PC-3 (cell line): Measurements from ENCODE around the gene TMEM178B. TPM values are rescaled to one million over a fixed set of nuclear protein-coding genes. Genes with fewer than 3 reads are reported as not detected.

Experiments
- ATAC-seq: fragments of 200-7000 bp; cut with Tn5 transposase; 2 replicates; pipeline ENCODE4 v1.9.1; 2020; ENCODE audit warnings: mild to moderate bottlenecking, moderate library complexity
- BruUV-seq: library from RNA; stranded (reverse); fragments of 400-500 nt; replicated peaks from 2 replicates; lab custom pipeline; 2021; lab: Mats Ljungman, UMichigan
- CTCF ChIA-PET: fragments of 300-600 bp; sonication (Branson Sonifier 250); formaldehyde crosslinking; loops from one replicate; lab custom pipeline; 2022; ENCODE audit warnings: antibody characterized with exemption; lab: Charles Lee
- POLR2A ChIA-PET: fragments of 300-600 bp; sonication (Branson Sonifier 250); formaldehyde crosslinking; loops from one replicate; lab custom pipeline; 2022; ENCODE audit warnings: antibody characterized with exemption; ENCODE audit not compliant: unreplicated experiment; lab: Charles Lee
- DNase-seq: peaks from one replicate; pipeline ENCODE4 v3.0.0-alpha.2; 2015
- H2AFZ ChIP-seq: fragments of 300-600 bp; sonication (generic); 2 replicates; pipeline ENCODE4 v1.6.0; 2016; ENCODE audit warnings: antibody characterized with exemption, low read length
- H3F3A ChIP-seq: fragments of 300-600 bp; sonication (generic); one replicate; pipeline ENCODE4 v1.6.0; 2017; ENCODE audit warnings: antibody characterized with exemption, low read length, control low read depth, mild to moderate bottlenecking; ENCODE audit not compliant: unreplicated experiment
- H3K27ac ChIP-seq: fragments of 300-600 bp; sonication (generic); 2 replicates; pipeline ENCODE4 v1.5.1; 2016; ENCODE audit warnings: mild to moderate bottlenecking, low read length
- H3K27me3 ChIP-seq: fragments of 300-600 bp; sonication (generic); 2 replicates; pipeline ENCODE4 v1.6.1; 2016; ENCODE audit warnings: low read length, mixed read lengths
- H3K36me3 ChIP-seq: fragments of 300-600 bp; sonication (generic); 2 replicates; pipeline ENCODE4 v1.6.1; 2016; ENCODE audit warnings: low read depth, mixed run types, low read length, mixed read lengths
- H3K4me1 ChIP-seq: fragments of 300-600 bp; sonication (generic); 2 replicates; pipeline ENCODE4 v1.5.1; 2016; ENCODE audit warnings: low read length; ENCODE audit not compliant: insufficient read depth
- H3K4me2 ChIP-seq: fragments of 300-600 bp; sonication (generic); 2 replicates; pipeline ENCODE4 v1.6.0; 2016; ENCODE audit warnings: low read length
- H3K4me3 ChIP-seq: fragments of 300-600 bp; sonication (generic); 2 replicates; pipeline ENCODE4 v1.5.1; 2016; ENCODE audit warnings: mild to moderate bottlenecking, low read length, mixed read lengths
- H3K79me2 ChIP-seq: fragments of 300-600 bp; sonication (generic); 2 replicates; pipeline ENCODE4 v1.6.1; 2017; ENCODE audit warnings: low read length, mixed read lengths
- H3K9ac ChIP-seq: fragments of 300-600 bp; sonication (generic); 2 replicates; pipeline ENCODE4 v1.6.0; 2016; ENCODE audit warnings: mild to moderate bottlenecking, low read length
- H3K9me2 ChIP-seq: fragments of 300-600 bp; sonication (generic); replicated peaks from 2 replicates; pipeline ENCODE4 v1.6.1; 2016; ENCODE audit warnings: mixed run types, low read length, mixed read lengths
- H3K9me3 ChIP-seq: fragments of 300-600 bp; sonication (generic); 2 replicates; pipeline ENCODE4 v1.6.1; 2016; ENCODE audit warnings: low read length, mixed read lengths
- H4K20me1 ChIP-seq: fragments of 300-600 bp; sonication (generic); 2 replicates; pipeline ENCODE4 v1.6.1; 2016; ENCODE audit warnings: low read length, mixed read lengths
- EZH2 ChIP-seq: fragments of 300-600 bp; sonication (generic); IDR thresholded peaks from one replicate; pipeline ENCODE4 v1.6.1; 2017; ENCODE audit warnings: antibody characterized with exemption, mild to moderate bottlenecking, low read length; ENCODE audit not compliant: unreplicated experiment
- EZH2phosphoT487 ChIP-seq: fragments of 300-600 bp; sonication (generic); IDR thresholded peaks from 2 replicates; pipeline ENCODE4 v1.6.1; 2018; ENCODE audit warnings: mild to moderate bottlenecking, antibody characterized with exemption, low read length, borderline replicate concordance
- intact Hi-C: fragments of 100-400 bp; cut with micrococcal nuclease; formaldehyde crosslinking; loops from 2 replicates; pipeline ENCODE4 v1.9.0; 2023
- total RNA-seq: library from RNA; depleted of rRNA; stranded (reverse); fragments of >200 nt; gene quantifications from 2 replicates; pipeline ENCODE4 v1.2.3, GENCODE V29; 2014
- TF ChIP-seq, protein P1 (sequence below): fragments of 300-600 bp; sonication (generic); conservative IDR thresholded peaks from 2 replicates; pipeline ENCODE4 v1.5.1; 2017; ENCODE audit warnings: antibody characterized with exemption, low read depth, mild to moderate bottlenecking, low read length

The TMEM178B gene
- total RNA-seq, 1 experiment from 2014 or later, result 0.29 TPM

DNA sequence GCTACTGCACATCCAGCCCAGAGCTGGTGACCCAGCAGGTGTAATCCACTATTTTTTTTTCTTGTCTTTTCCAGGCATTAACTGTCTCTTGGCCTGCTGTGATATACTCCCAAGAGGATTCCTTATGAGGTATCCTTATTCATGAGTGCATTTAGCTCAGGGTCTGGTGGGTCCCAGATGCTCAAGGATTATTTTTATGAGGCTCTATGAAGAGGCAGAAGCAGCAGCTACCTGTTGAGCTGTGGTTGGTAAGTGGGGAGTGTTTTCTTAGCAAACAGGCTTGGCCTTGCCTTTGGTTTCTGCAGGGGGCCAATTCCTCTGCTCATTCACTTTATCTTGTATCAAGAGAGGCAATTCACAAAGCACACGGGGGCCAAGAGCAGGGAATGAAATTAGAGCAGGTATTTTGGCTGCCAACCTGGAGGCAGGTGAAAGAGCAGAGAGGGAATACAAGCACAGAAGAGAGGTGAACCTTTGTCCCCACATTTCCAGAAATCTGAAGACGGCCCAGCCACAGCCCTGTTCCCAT is 221.6 kb downstream of the TMEM178B start:
- Histone ChIP-seq H3K4me2 (no peak overlapping the region), H3K79me2 (no peaks in the 10 kb centered on the region), H3K9me2 (no peaks in the 10 kb centered on the region), H3K4me3 (no peak overlapping the region), H3K27ac (no peak overlapping the region), H3K4me1 (no peaks in the 10 kb centered on the region), H3K27me3 (peaks cover 18% of the 10 kb centered on the region; the same call in 1 of the 2 replicates), H3F3A (no peaks in the 10 kb centered on the region), H2AFZ (no peak overlapping the region), H3K36me3 (no peaks in the 10 kb centered on the region), H4K20me1 (no peaks in the 10 kb centered on the region), H3K9me3 (no peaks in the 10 kb centered on the region), H3K9ac (no peak overlapping the region)
- no TSS peak for BruUV-seq
- ATAC-seq, result no peak
- ChIA-PET CTCF (no interaction called here), POLR2A (no interaction called here)
- no peak for DNase-seq
- intact Hi-C loops, result no loop called here
- no peak for TF ChIP-seq EZH2
- no peak for TF ChIP-seq EZH2phosphoT487
- TF ChIP-seq, protein P1, sequence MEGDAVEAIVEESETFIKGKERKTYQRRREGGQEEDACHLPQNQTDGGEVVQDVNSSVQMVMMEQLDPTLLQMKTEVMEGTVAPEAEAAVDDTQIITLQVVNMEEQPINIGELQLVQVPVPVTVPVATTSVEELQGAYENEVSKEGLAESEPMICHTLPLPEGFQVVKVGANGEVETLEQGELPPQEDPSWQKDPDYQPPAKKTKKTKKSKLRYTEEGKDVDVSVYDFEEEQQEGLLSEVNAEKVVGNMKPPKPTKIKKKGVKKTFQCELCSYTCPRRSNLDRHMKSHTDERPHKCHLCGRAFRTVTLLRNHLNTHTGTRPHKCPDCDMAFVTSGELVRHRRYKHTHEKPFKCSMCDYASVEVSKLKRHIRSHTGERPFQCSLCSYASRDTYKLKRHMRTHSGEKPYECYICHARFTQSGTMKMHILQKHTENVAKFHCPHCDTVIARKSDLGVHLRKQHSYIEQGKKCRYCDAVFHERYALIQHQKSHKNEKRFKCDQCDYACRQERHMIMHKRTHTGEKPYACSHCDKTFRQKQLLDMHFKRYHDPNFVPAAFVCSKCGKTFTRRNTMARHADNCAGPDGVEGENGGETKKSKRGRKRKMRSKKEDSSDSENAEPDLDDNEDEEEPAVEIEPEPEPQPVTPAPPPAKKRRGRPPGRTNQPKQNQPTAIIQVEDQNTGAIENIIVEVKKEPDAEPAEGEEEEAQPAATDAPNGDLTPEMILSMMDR, result no peak

DNA sequence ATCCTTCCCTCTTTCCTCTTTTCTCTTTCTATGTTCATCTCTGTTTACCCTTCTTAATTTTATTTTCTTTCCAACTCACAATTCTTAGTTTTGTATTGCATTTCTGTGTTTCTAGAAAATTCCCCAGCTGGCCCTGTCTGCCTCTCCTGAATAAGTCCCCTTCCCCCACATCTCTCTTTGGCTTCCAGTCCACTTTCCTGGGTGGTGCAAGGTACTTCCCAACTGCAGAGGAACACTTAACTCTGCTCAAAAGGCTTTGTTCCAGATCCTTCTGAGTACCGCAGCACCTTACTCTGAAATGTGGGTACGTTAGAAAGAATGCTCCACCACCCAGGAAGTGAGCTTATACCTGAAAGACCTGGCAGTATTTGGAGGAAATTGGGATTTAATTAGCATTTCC is 227.0 kb downstream of the TMEM178B start:
- Histone ChIP-seq H4K20me1 (no peaks in the 10 kb centered on the region), H3K79me2 (no peaks in the 10 kb centered on the region), H3F3A (no peaks in the 10 kb centered on the region), H3K9me2 (no peaks in the 10 kb centered on the region), H3K27me3 (no peaks in the 10 kb centered on the region), H3K9ac (no peak overlapping the region), H3K27ac (no peak overlapping the region), H3K36me3 (no peaks in the 10 kb centered on the region), H3K4me3 (no peak overlapping the region), H3K9me3 (no peaks in the 10 kb centered on the region), H3K4me1 (no peaks in the 10 kb centered on the region), H3K4me2 (no peak overlapping the region), H2AFZ (no peak overlapping the region)
- CTCF ChIA-PET, result no interaction called here
- POLR2A ChIA-PET, result no interaction called here
- no peak for TF ChIP-seq EZH2phosphoT487
- TF ChIP-seq EZH2, result no peak
- TF ChIP-seq, protein P1, result no peak
- BruUV-seq, result no TSS peak
- DNase-seq (no peak), ATAC-seq (no peak)
- intact Hi-C loops, result no loop called here

DNA sequence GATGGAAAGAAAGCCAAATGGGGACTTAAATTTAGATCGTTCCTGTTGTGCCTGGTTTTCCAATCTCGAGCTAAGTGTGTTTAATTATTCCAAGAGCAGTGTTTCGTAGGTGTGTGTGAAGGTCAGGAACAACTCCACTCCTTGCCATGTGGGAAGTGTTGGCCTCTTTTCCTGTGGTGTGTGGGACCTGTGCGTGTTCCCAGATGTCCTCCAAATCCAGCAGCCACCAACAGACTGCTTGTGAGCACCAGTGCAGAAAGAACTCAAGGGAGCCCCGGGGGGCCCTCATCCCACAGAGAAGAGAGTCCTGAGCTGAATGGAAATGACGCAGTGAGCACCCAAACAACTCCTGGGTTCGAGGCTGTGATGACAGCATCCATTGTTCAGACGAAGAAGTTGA is 227.7 kb downstream of the TMEM178B start:
- ATAC-seq (no peak), DNase-seq (no peak)
- ChIA-PET POLR2A (no interaction called here), CTCF (no interaction called here)
- H3F3A ChIP-seq, result no peaks in the 10 kb centered on the region
- TF ChIP-seq EZH2 (no peak), EZH2phosphoT487 (no peak)
- TF ChIP-seq, protein P1, result no peak
- no peak overlapping the region for H3K4me2 ChIP-seq
- H3K4me1 ChIP-seq, result no peaks in the 10 kb centered on the region
- H4K20me1 ChIP-seq, result no peaks in the 10 kb centered on the region
- no peak overlapping the region for H3K27ac ChIP-seq
- H3K9me2 ChIP-seq, result no peaks in the 10 kb centered on the region
- intact Hi-C loops, result no loop called here
- no peaks in the 10 kb centered on the region for H3K9me3 ChIP-seq
- no TSS peak for BruUV-seq
- H3K79me2 ChIP-seq, result no peaks in the 10 kb centered on the region
- no peak overlapping the region for H3K9ac ChIP-seq
- H3K4me3 ChIP-seq, result no peak overlapping the region
- no peaks in the 10 kb centered on the region for H3K27me3 ChIP-seq
- no peaks in the 10 kb centered on the region for H3K36me3 ChIP-seq
- no peak overlapping the region for H2AFZ ChIP-seq
